Thoracic aorta (tissue), 2 donors: ENCODE data around the gene MS4A7. TPM values are rescaled to one million over a fixed set of nuclear protein-coding genes. Genes with fewer than 3 reads are reported as not detected.

ENCODE experiments used
- ATAC-seq: fragments of 150-250 bp; one replicate; pipeline ENCODE4 v1.8.0; 2017; ENCODE audit warnings: low read depth; ENCODE audit not compliant: insufficient number of reproducible peaks, low FRiP score
- DNase-seq: peaks from one replicate; pipeline ENCODE4 v3.0.0-alpha.2; 2020; ENCODE audit warnings: low spot score
- H3K27ac ChIP-seq, 2 donors: fragments of 200-600 bp; sonication (generic); 1 replicate in 1 of 2; 2 replicates in 1 of 2; pipeline ENCODE4 v1.5.1; 2016; ENCODE audit warnings: mild to moderate bottlenecking in 2 of 2, moderate library complexity in 2 of 2
- H3K27me3 ChIP-seq: fragments of 200-600 bp; sonication (generic); replicated peaks from 2 replicates; pipeline ENCODE4 v1.6.0; 2016; ENCODE audit warnings: mild to moderate bottlenecking; ENCODE audit not compliant: insufficient read depth
- H3K36me3 ChIP-seq: fragments of 200-600 bp; sonication (generic); one replicate; pipeline ENCODE4 v1.5.1; 2016
- H3K4me1 ChIP-seq, 2 donors: fragments of 200-600 bp; sonication (generic); 1 replicate in 1 of 2; 2 replicates in 1 of 2; pipeline versions ENCODE4 v1.5.1 to v1.6.0; 2016; ENCODE audit warnings: low read depth in 2 of 2, mild to moderate bottlenecking in 1 of 2; ENCODE audit not compliant: control insufficient read depth in 1 of 2
- H3K4me3 ChIP-seq: fragments of 200-600 bp; sonication (generic); 2 replicates; pipeline ENCODE4 v1.5.1; 2016; ENCODE audit warnings: mild to moderate bottlenecking
- H3K9me3 ChIP-seq: fragments of 200-600 bp; sonication (generic); 2 replicates; pipeline ENCODE4 v1.5.1; 2016
- CTCF ChIP-seq: fragments of 200-600 bp; sonication (generic); IDR thresholded peaks from one replicate; pipeline ENCODE4 v1.5.1; 2019; ENCODE audit warnings: antibody characterized with exemption
- total RNA-seq, 2 donors: library from RNA; depleted of rRNA; stranded (reverse); fragments of >200 nt; gene quantifications; one replicate each; pipeline versions ENCODE4 v1.1.0 to v1.2.3, GENCODE V29; 2016

The MS4A7 gene
- total RNA-seq, 2 donors from 2014 or later, result 41.8 to 81.8 TPM

- Histone ChIP-seq H3K4me3 (no peak overlapping the region), H3K27me3 (no peaks in the 10 kb centered on the region), H3K4me1 (no peaks in the 10 kb centered on the region), H3K9me3 (no peaks in the 10 kb centered on the region), H3K27ac (no peak overlapping the region), H3K36me3 (no peaks in the 10 kb centered on the region)
- no peak for TF ChIP-seq CTCF
- ATAC-seq, result no peak
- no peak for DNase-seq
These were observed 14.7 kb downstream of the MS4A7 start for GRCh38 chr11:60393016-60393415.

DNA sequence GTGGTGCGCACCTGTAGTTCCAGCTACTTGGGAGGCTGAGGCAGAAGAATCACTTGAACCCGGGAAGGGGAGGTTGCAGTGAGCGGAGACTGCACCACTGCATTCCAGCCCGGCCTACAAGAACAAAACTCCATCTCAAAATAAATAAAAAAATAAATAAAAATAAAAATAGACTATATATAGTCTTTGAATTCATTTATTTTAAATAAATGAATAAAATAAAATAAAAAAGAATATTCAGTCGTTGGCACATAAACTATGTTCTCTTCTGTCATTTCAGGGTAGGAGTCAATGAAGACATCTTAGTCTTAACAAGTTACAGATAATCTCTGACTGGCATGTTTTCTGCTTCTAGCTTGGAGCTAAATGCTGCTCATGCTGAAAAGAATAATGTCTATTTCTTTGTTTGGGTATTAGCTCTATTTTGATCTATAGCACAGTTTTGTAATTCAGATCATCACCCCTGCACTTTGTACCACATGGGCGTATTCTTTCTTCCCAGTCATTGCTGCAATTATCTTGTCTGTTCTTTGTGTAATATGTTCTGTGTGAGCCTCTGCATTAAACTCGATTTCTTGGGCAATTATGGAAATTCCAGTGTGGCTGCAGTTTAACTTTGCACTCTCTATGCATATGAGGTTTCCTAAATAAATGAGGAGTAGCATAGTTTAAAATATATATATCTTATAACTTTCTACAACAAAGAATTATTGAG lies 16.5 kb downstream of the MS4A7 start:
- Histone ChIP-seq H3K4me3 (no peak overlapping the region), H3K4me1 (no peaks in the 10 kb centered on the region), H3K27me3 (no peaks in the 10 kb centered on the region), H3K36me3 (no peaks in the 10 kb centered on the region), H3K9me3 (no peaks in the 10 kb centered on the region), H3K27ac (no peak overlapping the region)
- DNase-seq (no peak), ATAC-seq (no peak)
- no peak for TF ChIP-seq CTCF

GRCh38 chr11:60396382-60396781 lies 18.1 kb downstream of the MS4A7 start, which contains the start of gene MS4A14:
Gene MS4A14, plus strand, starts transcription at chr11:60396459. Its CDS starts 120 bp downstream, at chr11:60396579.
- no peak for TF ChIP-seq CTCF
- ATAC-seq, result no peak
- no peak within 1 kb of the TSS for H3K27ac ChIP-seq

GRCh38 chr11:60396799-60397198 lies 18.5 kb downstream of the MS4A7 start:
- no peak for ATAC-seq

More at GRCh38 chr11:60396382-60396781, 18.1 kb downstream of the MS4A7 start, which contains the start of gene MS4A14:
- DNase-seq, result no peak
- no peaks in the 10 kb centered on the region for H3K36me3 ChIP-seq
- no peaks in the 10 kb centered on the region for H3K27me3 ChIP-seq
- no peak within 1 kb of the TSS for H3K4me3 ChIP-seq
- no peaks in the 10 kb centered on the region for H3K9me3 ChIP-seq
- H3K4me1 ChIP-seq, result no peaks in the 10 kb centered on the region

DNA sequence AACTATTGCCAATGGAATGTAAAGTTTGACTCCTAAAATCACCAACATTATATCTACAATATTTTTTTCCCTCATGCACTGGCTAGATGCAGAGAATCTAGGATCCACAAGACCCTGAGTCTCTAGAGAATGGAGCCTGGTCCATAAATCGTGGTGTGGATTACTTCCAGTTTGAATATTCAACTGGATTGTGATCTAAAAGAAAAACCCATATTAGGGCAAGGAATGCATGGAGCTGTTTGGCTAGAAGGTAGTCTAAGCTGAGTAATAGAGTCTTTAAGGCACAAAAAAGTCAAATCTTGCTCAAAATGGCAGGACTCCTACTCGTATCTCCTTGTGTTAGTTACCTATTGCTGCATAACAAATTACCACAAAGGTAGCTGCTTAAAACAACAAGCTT lies 41.7 kb downstream of the MS4A7 start:
- no peaks in the 10 kb centered on the region for H3K36me3 ChIP-seq
- no peak for DNase-seq
- ATAC-seq, result no peak
- H3K27ac ChIP-seq, result no peak overlapping the region
- H3K9me3 ChIP-seq, result no peaks in the 10 kb centered on the region
- H3K4me1 ChIP-seq, result no peaks in the 10 kb centered on the region
- H3K27me3 ChIP-seq, result no peaks in the 10 kb centered on the region
- H3K4me3 ChIP-seq, result no peak overlapping the region
- no peak for TF ChIP-seq CTCF

More at GRCh38 chr11:60396799-60397198, 18.5 kb downstream of the MS4A7 start:
- Histone ChIP-seq H3K36me3 (no peaks in the 10 kb centered on the region), H3K27me3 (no peaks in the 10 kb centered on the region), H3K4me3 (no peak overlapping the region), H3K27ac (no peak overlapping the region), H3K4me1 (no peaks in the 10 kb centered on the region), H3K9me3 (no peaks in the 10 kb centered on the region)
- DNase-seq, result no peak
- no peak for TF ChIP-seq CTCF
